NCI-H2227 (cell line): ENCODE results near the gene SNED1.

ENCODE experiments used
- DNase-seq: peaks from one replicate; lab custom pipeline; 2025; ENCODE audit not compliant: unreplicated experiment; lab: John Stamatoyannopoulos, UW

SNED1 gene

DNA sequence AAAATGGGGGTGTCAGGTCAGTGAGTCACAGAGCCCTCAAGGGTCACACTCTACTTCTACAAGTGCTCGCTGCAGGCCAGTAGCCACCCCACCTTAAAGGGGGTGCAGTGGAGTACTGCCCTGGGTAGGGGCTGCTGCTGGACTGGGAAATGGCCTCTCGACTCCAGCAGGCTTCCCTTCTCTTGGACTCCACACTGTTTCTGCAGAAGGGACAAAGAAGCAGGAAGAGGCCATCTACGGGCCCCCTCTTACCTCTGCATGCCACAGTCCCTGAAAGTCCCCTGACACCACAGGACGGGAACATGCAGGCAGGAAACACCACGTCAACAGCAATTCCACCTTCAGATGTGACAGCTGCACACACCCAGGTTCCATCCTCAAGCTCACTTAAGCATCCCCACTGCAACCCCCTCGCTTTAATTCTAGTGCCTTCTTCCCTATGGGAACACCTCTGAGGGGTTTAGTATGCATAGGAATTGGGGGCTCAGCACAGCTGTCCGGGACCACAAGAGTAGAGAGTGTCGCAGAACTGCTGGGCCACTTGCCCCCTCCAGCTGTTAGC is 22.3 kb downstream of the SNED1 start:
- no peak for DNase-seq

GRCh38 chr2:241025639-241026038 is 27.2 kb downstream of the SNED1 start:
- DNase-seq, result no peak

DNA sequence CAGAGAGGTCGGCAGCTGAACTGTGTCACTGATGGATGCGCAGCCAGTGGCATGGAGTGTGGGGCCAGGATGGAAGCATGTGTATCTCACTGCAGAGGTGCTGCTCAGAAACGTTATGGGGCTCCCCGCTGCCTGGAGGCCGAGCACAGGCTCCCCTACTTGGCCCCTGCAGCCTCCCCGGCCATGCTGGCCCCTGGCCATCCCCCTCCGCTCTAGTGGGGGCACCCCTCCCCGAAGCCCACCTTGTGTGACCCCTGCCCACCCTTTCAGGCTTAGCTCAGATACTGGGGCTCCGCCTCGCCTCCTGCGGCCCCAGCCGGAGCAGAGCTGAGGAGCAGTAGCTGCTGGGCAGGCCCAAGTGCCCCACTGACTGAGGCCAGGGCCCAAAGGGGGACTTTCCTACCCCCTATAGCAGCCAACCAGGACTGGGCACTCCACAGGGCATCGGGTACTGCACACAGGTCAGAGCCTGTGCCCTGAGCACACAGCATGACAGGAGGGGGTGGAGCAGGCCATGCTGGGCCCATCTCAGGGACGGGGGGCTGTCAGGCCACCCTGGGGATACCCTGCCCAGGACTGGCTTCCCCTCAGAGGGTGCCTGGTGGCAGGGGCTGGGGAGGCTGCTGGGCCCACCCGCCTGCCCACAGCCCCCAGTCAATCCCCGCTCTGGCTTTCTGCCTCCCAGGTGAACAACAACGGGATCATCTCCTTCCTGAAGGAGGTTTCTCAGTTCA is 31.3 kb downstream of the SNED1 start:
- no peak for DNase-seq

GRCh38 chr2:241030333-241030680 is 31.9 kb downstream of the SNED1 start:
- DNase-seq, result no peak

DNA sequence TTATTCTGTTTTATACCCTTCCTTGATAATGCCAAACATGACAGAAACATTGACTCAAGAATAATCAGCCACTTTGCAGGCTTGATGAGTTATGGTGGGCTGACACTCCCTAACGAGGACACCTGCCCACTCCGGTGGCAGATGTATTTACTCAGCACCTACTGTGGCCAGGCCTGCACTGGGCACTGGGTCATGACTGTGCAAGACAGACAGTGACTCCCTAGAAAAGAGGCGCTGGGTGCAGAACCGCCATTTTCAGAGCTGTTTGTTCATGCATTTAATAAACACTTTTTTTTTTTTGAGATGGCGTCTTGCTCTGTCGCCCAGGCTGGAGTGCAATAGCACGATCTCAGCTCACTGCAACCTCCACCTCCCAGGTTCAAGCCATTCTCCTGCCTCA is 32.5 kb downstream of the SNED1 start:
- no peak for DNase-seq

GRCh38 chr2:241031436-241032165 is 33.2 kb downstream of the SNED1 start:
- no peak for DNase-seq

- no peak for DNase-seq
Observed at GRCh38 chr2:241033336-241033987, 35.0 kb downstream of the SNED1 start.

DNA sequence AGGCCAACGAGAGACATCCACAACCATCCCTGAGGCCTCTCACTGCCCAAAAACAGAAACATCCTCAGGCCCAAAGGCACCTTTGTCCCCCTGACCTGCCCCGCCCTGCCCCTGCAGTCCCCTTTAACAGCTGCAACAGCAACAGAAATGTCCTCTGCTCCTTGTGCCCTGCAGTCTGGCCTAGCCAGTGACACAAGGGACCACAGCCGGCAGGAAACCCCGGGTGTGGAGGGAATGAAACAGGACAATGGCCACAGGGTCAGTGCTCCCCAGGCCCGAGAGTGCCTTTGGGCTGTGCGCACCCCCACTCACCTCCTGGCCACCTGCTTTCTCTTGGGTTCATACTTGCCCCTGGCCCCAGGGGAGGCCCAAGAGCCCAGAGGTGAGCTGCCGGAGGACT is 35.6 kb downstream of the SNED1 start:
- DNase-seq, result no peak

DNA sequence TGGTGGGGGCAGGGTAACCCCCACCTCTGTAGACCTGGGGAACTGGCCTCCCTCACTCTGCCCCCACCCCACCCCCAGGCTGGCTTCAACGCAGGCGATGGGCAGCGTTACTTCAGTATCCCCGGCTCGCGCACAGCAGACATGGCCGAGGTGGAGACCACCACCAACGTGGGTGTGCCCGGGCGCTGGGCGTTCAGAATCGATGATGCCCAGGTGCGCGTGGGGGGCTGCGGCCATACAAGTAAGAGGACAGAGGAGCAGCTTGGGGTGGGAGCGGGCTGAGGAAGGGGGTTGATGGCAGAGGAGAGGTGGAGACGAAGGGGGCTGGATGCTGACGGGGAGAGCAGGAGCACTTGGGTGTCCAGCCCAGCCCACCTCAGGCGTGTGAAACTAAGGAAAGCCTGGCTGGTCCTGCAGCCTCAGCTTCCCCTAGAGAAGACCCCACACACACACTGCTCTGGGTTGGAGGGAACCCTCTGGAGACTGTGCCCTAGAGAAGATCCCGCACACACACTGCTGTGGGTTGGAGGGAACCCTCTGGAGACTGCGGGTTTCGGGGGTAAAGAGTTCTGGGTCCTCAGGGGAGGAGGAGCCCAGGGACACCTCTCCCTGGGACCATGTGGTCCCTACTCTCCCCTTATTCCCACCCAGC is 36.2 kb downstream of the SNED1 start:
- no peak for DNase-seq

GRCh38 chr2:241035142-241035817 is 36.9 kb downstream of the SNED1 start:
- no peak for DNase-seq

- peak; percentile 54 for DNase-seq
Observed at GRCh38 chr2:241035818-241036396, 37.5 kb downstream of the SNED1 start.

DNA sequence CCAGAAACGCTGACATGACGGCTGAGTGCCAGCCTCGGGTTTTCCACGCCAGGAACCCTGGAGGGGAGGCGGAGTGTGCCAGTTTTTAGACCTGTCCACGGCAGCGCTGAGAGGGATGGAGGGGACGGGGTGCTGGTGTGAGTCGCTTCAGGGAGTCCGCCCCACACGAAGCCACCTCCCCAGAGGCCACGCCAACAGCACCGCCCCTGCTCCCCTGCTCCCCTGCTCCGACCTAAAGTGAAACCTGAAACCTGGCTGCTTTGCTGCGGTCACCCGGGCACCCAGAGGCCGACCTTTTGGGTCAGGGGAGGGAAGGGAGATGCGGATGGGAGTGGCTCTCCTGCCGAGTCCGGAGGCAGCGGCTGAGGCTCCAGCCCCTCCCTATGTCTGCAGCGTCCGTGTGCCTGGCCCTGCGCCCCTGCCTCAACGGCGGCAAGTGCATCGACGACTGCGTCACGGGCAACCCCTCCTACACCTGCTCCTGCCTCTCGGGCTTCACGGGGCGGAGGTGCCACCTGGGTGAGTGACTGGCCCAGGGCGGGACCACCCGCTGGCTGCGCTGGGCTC is 38.1 kb downstream of the SNED1 start:
- no peak for DNase-seq

DNA sequence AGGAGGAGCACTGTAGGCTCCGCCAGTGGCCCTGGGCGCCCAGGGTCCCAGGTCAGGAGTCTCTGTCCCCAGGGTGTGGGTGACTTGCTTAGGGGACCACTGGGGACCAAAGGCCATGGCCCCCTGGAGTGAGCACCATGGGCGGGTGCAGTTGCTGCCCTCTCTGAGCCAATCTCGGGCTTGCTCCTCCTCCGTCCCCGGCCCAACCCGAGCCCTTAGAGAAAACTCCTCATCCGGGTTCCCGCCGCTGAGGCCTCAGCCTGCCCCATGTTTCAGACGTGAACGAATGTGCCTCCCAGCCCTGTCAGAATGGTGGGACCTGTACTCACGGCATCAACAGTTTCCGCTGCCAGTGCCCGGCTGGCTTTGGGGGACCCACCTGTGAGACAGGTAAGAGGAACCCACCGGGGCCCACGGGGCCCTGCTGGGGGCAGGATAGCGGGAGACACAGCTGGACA is 38.6 kb downstream of the SNED1 start:
- no peak for DNase-seq

- DNase-seq, result no peak
Observed at GRCh38 chr2:241037498-241037897, 39.1 kb downstream of the SNED1 start.

DNA sequence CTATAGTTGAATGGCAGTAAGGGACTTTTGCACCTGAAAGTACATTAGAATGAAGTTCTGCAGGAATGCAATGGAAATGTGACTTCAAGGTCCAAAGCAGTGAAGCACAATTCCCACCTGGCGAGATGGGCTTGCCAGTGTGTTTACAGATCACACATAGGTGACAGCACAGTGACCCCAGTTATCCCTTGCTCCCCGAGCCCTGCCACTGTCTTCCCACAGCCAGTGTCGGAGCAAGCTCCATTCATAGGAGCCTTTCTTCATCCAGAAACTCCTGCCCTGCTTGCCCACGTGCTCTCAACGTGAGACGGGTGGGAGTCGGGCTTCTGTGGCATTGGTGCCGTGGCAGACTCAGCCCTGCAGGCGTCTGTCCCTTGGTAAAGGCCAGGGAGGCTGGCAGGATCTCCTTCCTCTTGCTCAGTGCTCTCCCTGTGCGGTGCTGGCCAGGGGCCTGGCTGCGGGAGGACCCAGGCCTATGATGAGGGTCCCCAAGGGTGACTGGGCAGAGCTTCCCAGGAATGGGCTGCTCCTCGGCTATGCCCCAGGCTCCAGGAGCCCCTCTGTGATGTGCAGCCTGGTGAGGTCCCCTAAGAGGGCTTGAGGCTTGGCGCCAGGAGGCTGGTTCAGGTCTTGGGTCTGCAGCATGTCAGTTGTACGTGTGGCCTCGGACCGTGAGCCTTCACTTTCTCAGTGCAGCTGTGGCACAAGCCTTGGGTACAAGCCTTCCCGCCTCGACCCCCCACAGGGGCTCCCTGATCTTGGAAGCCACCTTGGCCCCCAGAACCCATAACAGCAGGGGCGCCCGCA is 40.2 kb downstream of the SNED1 start:
- no peak for DNase-seq

GRCh38 chr2:241039416-241039815 is 41.0 kb downstream of the SNED1 start:
- no peak for DNase-seq

DNA sequence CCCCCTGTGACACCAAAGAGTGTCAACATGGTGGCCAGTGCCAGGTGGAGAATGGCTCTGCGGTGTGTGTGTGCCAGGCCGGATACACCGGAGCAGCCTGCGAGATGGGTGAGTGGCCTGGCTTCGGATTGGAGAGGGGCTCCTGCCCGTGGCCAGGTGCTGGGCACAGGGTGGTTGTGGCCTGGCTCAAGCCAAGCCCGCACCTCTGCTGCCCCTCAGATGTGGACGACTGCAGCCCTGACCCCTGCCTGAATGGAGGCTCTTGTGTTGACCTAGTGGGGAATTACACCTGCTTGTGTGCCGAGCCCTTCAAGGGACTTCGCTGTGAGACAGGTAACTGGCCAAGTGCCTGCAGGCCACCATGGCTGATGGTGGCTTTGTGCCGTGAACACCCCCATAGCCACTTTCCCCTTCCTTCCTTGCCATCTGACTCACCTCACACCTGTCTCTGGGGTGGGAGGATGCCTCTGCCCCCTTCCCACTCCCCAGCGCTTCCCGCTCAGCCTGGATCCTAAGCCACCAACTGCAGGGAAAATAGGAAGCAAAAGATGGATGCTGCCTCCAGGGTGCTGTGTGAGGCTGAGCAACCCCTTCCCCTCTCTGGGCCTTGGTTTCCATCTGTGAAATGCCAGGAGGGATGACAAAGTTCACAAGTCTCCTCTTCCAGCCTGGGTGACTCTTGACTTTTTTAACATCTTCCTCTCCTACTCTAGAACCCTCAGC is 41.8 kb downstream of the SNED1 start:
- DNase-seq, result no peak

DNA sequence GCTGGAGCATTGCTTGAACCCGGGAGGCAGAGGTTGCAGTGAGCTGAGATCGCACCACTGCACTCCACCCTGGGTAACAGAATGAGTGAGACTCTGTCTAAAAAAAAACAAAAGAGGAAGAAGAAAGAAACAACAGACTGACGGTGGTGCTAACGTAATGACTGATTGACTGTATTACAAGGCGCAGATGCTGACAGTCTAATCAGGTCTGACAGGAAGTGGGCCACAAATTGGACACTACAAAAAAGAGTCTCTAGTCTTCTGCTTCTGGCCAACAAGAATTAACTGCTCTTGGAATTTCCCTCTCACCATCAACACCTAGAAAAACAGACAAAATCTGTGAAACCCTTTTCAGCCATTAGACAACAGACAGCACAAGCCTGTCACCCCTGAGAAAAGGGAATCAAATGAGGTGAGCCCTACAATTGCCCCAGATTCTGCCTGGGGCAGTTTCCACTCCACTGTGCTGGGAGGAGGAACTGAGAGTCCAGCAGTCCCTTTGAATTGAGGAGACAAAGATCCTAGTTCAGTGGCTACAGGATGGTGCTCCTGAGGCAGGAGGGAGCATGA is 43.3 kb downstream of the SNED1 start:
- no peak for DNase-seq
